Adipose tissue (tissue), 3 donors: ENCODE measurements around the gene RBMS3. TPM values are rescaled to one million over a fixed set of nuclear protein-coding genes. Genes with fewer than 3 reads are reported as not detected.
"Not testable (repeated sequence)": the region's sequence is repeated elsewhere in the genome, so short reads cannot be mapped to it uniquely, and the experiment has no call there.

ENCODE experiments used
- H3K27ac ChIP-seq: one replicate; pipeline ENCODE4 v1.5.1; 2013; ENCODE audit warnings: low read depth, low read length
- WGBS, 3 donors: extraction: QIAGEN DNeasy Blood & Tissue Kit; methylation state at CpG; one replicate each; pipeline ENCODE4 v1.1.7; 2013; 5-methylcytosine and 5-hydroxymethylcytosine counted together
- polyA plus RNA-seq, 3 donors: library from polyadenylated mRNA; stranded (reverse); fragments of 200-250 nt; gene quantifications; one replicate each; pipeline ENCODE4 v1.2.3, GENCODE V29; 2013
- donor health status: healthy with polysubstance abuse.
- donor health status: Bipolar disorder and iron deficiency.
- donor health status: healthy.

Gene RBMS3
- polyA plus RNA-seq, 3 donors, result 1.4 to 16.2 (median 10.2) TPM

GRCh38 chr3:29978036-29978435 lies 697.2 kb downstream of the RBMS3 start:
- H3K27ac ChIP-seq, result no peak overlapping the region

- no peak overlapping the region for H3K27ac ChIP-seq
These were observed 710.3 kb downstream of the RBMS3 start for GRCh38 chr3:29991198-29991597.

GRCh38 chr3:30002797-30003196 lies 721.9 kb downstream of the RBMS3 start:
- no peak overlapping the region for H3K27ac ChIP-seq
- WGBS, 3 donors, result 64 to 88% (median 76%) methylated on average over 1 of the region's 1 CpG

- WGBS, 3 donors, result 36 to 59% (median 57%) methylated on average over 1 of the region's 1 CpG
- no peak overlapping the region for H3K27ac ChIP-seq
These were observed 722.9 kb downstream of the RBMS3 start for GRCh38 chr3:30003741-30004140.

- WGBS, 3 donors, result 76 to 86% (median 82%) methylated on average over 3 of the region's 3 CpGs
- H3K27ac ChIP-seq, result no peak overlapping the region
These were observed 723.6 kb downstream of the RBMS3 start for GRCh38 chr3:30004481-30004880.

- no peak overlapping the region for H3K27ac ChIP-seq
- 96 to 98% (median 97%) methylated on average over 1 of the region's 1 CpG for WGBS, 3 donors
These were observed 725.2 kb downstream of the RBMS3 start for GRCh38 chr3:30006111-30006510.

- WGBS, 3 donors, result 52 to 71% (median 67%) methylated on average over 1 of the region's 1 CpG
- H3K27ac ChIP-seq, result no peak overlapping the region
These were observed 726.8 kb downstream of the RBMS3 start for GRCh38 chr3:30007668-30008067.

GRCh38 chr3:30011237-30011803 lies 730.4 kb downstream of the RBMS3 start:
- no peak overlapping the region for H3K27ac ChIP-seq
- 90 to 99% (median 91%) methylated on average over 4 of the region's 4 CpGs for WGBS, 3 donors

- WGBS, 3 donors, result 1 to 5% (median 2%) methylated on average over 2 of the region's 2 CpGs
- no peak overlapping the region for H3K27ac ChIP-seq
These were observed 732.2 kb downstream of the RBMS3 start for GRCh38 chr3:30012941-30013543.

- H3K27ac ChIP-seq, result no peak overlapping the region
- 23 to 44% (median 42%) methylated on average over 2 of the region's 2 CpGs for WGBS, 3 donors
These were observed 737.0 kb downstream of the RBMS3 start for GRCh38 chr3:30017901-30018300.

GRCh38 chr3:30020380-30020779 lies 739.5 kb downstream of the RBMS3 start:
- WGBS, 3 donors, result 54 to 92% (median 76%) methylated on average over 1 of the region's 1 CpG
- no peak overlapping the region for H3K27ac ChIP-seq

- 66 to 77% (median 69%) methylated on average over 4 of the region's 4 CpGs for WGBS, 3 donors
- no peak overlapping the region for H3K27ac ChIP-seq
These were observed 743.6 kb downstream of the RBMS3 start for GRCh38 chr3:30024466-30024865.

GRCh38 chr3:30026851-30027250 lies 746.0 kb downstream of the RBMS3 start:
- 33 to 97% (median 67%) methylated on average over 1 of the region's 1 CpG for WGBS, 3 donors
- no peak overlapping the region for H3K27ac ChIP-seq

- WGBS, 3 donors, result 78 to 87% (median 82%) methylated on average over 1 of the region's 1 CpG
- no peak overlapping the region for H3K27ac ChIP-seq
These were observed 753.5 kb downstream of the RBMS3 start for GRCh38 chr3:30034246-30034991.

- no peak overlapping the region for H3K27ac ChIP-seq
- 62 to 75% (median 65%) methylated on average over 4 of the region's 4 CpGs for WGBS, 3 donors
These were observed 755.2 kb downstream of the RBMS3 start for GRCh38 chr3:30035935-30036567.

GRCh38 chr3:30040126-30040525 lies 759.3 kb downstream of the RBMS3 start:
- no peak overlapping the region for H3K27ac ChIP-seq
- WGBS, 3 donors, result 60 to 83% (median 74%) methylated on average over 4 of the region's 4 CpGs

- not testable (repeated sequence) for H3K27ac ChIP-seq
- WGBS, 3 donors, result 20 to 34% (median 25%) methylated on average over 3 of the region's 3 CpGs
These were observed 760.6 kb downstream of the RBMS3 start for GRCh38 chr3:30041481-30041880.

GRCh38 chr3:30042274-30042859 lies 761.5 kb downstream of the RBMS3 start:
- 7 to 27% (median 24%) methylated on average over 4 of the region's 4 CpGs for WGBS, 3 donors
- no peak overlapping the region for H3K27ac ChIP-seq

- 95 to 97% (median 96%) methylated on average over 3 of the region's 3 CpGs for WGBS, 3 donors
- H3K27ac ChIP-seq, result no peak overlapping the region
These were observed 762.2 kb downstream of the RBMS3 start for GRCh38 chr3:30042916-30043555.
